ENCODE results near the gene TMEM131L.

- TF ChIP-seq RAD21 (IDR thresholded peaks at IDR 0.05; ENCODE audit: low read depth) (no peak), CTCF (IDR thresholded peaks at IDR 0.05 in 2 of 3, conservative IDR thresholded peaks at IDR 0.05 in 1 of 3; ENCODE audit: borderline replicate concordance in 1 of 3, insufficient read depth in 1 of 3, low read depth in 2 of 3, low read length in 2 of 3) (no peak), SIN3A (IDR thresholded peaks at IDR 0.05; ENCODE audit: low read depth) (no peak), POLR2AphosphoS5 (IDR thresholded peaks at IDR 0.05; ENCODE audit: low read depth, low read length) (no peak)
Observed at GRCh38 chr4:153520227-153520626, 54.1 kb downstream of the TMEM131L start.
